ENCODE measurements around the gene ATP2B2. TPM values are rescaled to one million over a fixed set of nuclear protein-coding genes. Genes with fewer than 3 reads are reported as not detected.

Gene ATP2B2
- total RNA-seq, 1 experiment from 2014 or later = not detected

GRCh38 chr3:10547413-10547812 is 42.0 kb upstream of the ATP2B2 start:
- CTCF ChIA-PET = no interaction called here
- intact Hi-C loops (cut with micrococcal nuclease) = no loop called here
- TF ChIP-seq FOSL1 (IDR thresholded peaks at IDR 0.05; ENCODE audit: low read depth) = no peak
- TF ChIP-seq CTCF (IDR thresholded peaks at IDR 0.05 in 2 of 3, conservative IDR thresholded peaks at IDR 0.05 in 1 of 3; ENCODE audit: borderline replicate concordance in 1 of 3, insufficient read depth in 1 of 3, low read depth in 2 of 3, low read length in 2 of 3) = no peak
- TF ChIP-seq MAX (IDR thresholded peaks at IDR 0.05) = no peak
- no peak for TF ChIP-seq JUND (IDR thresholded peaks at IDR 0.05)
- TF ChIP-seq EZH2 (IDR thresholded peaks at IDR 0.05) = no peak
- TF ChIP-seq ZNF274 (IDR thresholded peaks at IDR 0.05; ENCODE audit: low read depth, low read length) = no peak
- TF ChIP-seq CEBPB (IDR thresholded peaks at IDR 0.05; ENCODE audit: low read depth) = no peak
- no peak for TF ChIP-seq TCF7L2 (IDR thresholded peaks at IDR 0.05; ENCODE audit: borderline replicate concordance, extremely low read depth, insufficient read depth, insufficient read length)
- no peak for TF ChIP-seq CBX3 (IDR thresholded peaks at IDR 0.05; ENCODE audit: low read depth)
- TF ChIP-seq EGR1 (IDR thresholded peaks at IDR 0.05; ENCODE audit: low read depth) = no peak
- no peak for TF ChIP-seq ZBTB33 (IDR thresholded peaks at IDR 0.05; ENCODE audit: extremely low read depth, insufficient replicate concordance, low read length)
- no peak for TF ChIP-seq SRF (IDR thresholded peaks at IDR 0.05; ENCODE audit: low read depth)

More at GRCh38 chr3:10547413-10547812, 42.0 kb upstream of the ATP2B2 start:
- ATAC-seq (no peak), DNase-seq (ENCODE audit: low read depth, low spot score) (no peak)
- ChIA-PET RAD21 (ENCODE audit: low non-redundant PET in 1 of 2, low total read pairs in 2 of 2, uncharacterized antibody in 2 of 2, unreplicated experiment in 2 of 2) (interaction anchor here in 1 of 2 experiments (0.6 kb wide), 1 partner anchor 746 kb away, joined by 3 read pairs; no protein-coding TSS in a partner anchor), POLR2A (no interaction called here)
- Histone ChIP-seq H3K79me2 (ENCODE audit: insufficient read depth, low read length) (no peaks in the 10 kb centered on the region), H3K9me2 (ENCODE audit: insufficient read depth) (no peaks in the 10 kb centered on the region), H3K4me1 (ENCODE audit: control insufficient read depth in 1 of 2, insufficient read depth in 2 of 2, low read length in 2 of 2) (peaks cover 10 to 29% of the 10 kb centered on the region in 2 experiments; a peak in 3 of 4 replicates), H2AFZ (ENCODE audit: low read depth, low read length, poor library complexity, severe bottlenecking) (no peak overlapping the region), H3K27me3 (ENCODE audit: insufficient read depth, low read length) (no peaks in the 10 kb centered on the region; the same call in 1 of the 2 replicates), H3K9ac (ENCODE audit: low read length) (no peak overlapping the region), H4K20me1 (ENCODE audit: insufficient read depth) (no peaks in the 10 kb centered on the region), H3K9me3 (ENCODE audit: control insufficient read depth in 1 of 2, insufficient read depth in 1 of 2, low read depth in 1 of 2, low read length in 2 of 2) (peaks cover 0 to 6% of the 10 kb centered on the region in 2 experiments; a peak in 1 of 4 replicates), H3K4me2 (ENCODE audit: low read length) (no peak overlapping the region), H3K4me3 (replicated peaks in 1 of 2; ENCODE audit: low read depth in 1 of 2, low read length in 2 of 2) (no peak overlapping the region), H3K27ac (ENCODE audit: low read depth, low read length) (no peak overlapping the region), H3K36me3 (ENCODE audit: control insufficient read depth in 1 of 2, insufficient read depth in 2 of 2, low read length in 2 of 2) (no peaks in the 10 kb centered on the region)
- no TSS peak for BruUV-seq (replicated peaks)

Measured in HCT116 (cell line).